ENCODE data around the gene WSB1.
A peak's percentile ranks its signal among the peaks of the same experiment; 100 is the strongest.

DNA sequence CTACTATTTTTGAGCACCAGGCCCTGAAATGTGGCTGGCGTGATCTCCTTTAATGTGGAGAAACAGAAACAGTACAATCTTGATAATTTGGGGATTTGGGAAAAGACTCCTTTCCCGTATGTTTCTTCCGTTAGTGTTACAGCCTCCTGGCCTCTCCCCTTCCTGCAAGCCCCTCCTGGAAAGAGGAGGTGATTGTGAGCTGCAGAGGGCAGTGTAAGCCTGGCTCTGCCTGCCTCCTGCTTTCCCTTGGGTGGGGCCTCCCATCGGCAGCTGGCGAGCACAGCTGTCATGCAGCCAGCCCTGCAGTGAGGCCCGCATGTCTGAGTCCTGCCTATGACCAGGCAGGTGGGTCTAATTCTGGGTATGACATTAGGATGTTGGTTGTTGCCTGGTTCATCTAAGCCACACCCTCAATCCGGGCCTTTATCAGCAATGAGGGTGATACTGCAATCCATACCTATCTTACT is 48.7 kb upstream of the WSB1 start:
- TF ChIP-seq CHD2 (IDR thresholded peaks at IDR 0.05; ENCODE audit: low read length, partially characterized antibody) (no peak), MYC (IDR thresholded peaks at IDR 0.05; ENCODE audit: borderline replicate concordance, low read length) (no peak), CTCF (IDR thresholded peaks at IDR 0.05) (peak; percentile 87), ZNF302 (CRISPR knock-in tag; IDR thresholded peaks at IDR 0.05) (no peak), FOSB (CRISPR knock-in tag; IDR thresholded peaks at IDR 0.05) (no peak), POLR2A (IDR thresholded peaks at IDR 0.05; ENCODE audit: low read length) (no peak), ZFP36 (IDR thresholded peaks at IDR 0.05; ENCODE audit: borderline replicate concordance, partially characterized antibody) (no peak), EP300 (IDR thresholded peaks at IDR 0.05) (no peak), GATA3 (IDR thresholded peaks at IDR 0.05; ENCODE audit: borderline replicate concordance) (no peak), CBX8 (IDR thresholded peaks at IDR 0.05) (no peak)
- TF ChIP-seq, protein P1, sequence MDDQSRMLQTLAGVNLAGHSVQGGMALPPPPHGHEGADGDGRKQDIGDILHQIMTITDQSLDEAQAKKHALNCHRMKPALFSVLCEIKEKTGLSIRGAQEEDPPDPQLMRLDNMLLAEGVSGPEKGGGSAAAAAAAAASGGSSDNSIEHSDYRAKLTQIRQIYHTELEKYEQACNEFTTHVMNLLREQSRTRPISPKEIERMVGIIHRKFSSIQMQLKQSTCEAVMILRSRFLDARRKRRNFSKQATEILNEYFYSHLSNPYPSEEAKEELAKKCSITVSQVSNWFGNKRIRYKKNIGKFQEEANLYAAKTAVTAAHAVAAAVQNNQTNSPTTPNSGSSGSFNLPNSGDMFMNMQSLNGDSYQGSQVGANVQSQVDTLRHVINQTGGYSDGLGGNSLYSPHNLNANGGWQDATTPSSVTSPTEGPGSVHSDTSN (IDR thresholded peaks at IDR 0.05), result no peak
